Measurements from ENCODE around the gene GTF3C5. TPM values are rescaled to one million over a fixed set of nuclear protein-coding genes. Genes with fewer than 3 reads are reported as not detected.

Gene GTF3C5, protein sequence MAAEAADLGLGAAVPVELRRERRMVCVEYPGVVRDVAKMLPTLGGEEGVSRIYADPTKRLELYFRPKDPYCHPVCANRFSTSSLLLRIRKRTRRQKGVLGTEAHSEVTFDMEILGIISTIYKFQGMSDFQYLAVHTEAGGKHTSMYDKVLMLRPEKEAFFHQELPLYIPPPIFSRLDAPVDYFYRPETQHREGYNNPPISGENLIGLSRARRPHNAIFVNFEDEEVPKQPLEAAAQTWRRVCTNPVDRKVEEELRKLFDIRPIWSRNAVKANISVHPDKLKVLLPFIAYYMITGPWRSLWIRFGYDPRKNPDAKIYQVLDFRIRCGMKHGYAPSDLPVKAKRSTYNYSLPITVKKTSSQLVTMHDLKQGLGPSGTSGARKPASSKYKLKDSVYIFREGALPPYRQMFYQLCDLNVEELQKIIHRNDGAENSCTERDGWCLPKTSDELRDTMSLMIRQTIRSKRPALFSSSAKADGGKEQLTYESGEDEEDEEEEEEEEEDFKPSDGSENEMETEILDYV
- polyA plus RNA-seq (2012; ENCODE audit: insufficient read length, low read depth) = 77.3 TPM

- TF ChIP-seq SIN3A (IDR thresholded peaks at IDR 0.05; ENCODE audit: borderline replicate concordance, insufficient read depth, low read length) (no peak), POLR2AphosphoS5 (IDR thresholded peaks at IDR 0.05; ENCODE audit: low read depth, low read length) (peak; percentile 74), TAF1 (IDR thresholded peaks at IDR 0.05; ENCODE audit: borderline replicate concordance, insufficient read depth, low read length) (peak; percentile 96), FOXP2 (optimal IDR thresholded peaks at IDR 0.05; ENCODE audit: borderline replicate concordance, extremely low read depth, extremely low read length, insufficient read depth) (no peak)
- TF ChIP-seq, protein P1, sequence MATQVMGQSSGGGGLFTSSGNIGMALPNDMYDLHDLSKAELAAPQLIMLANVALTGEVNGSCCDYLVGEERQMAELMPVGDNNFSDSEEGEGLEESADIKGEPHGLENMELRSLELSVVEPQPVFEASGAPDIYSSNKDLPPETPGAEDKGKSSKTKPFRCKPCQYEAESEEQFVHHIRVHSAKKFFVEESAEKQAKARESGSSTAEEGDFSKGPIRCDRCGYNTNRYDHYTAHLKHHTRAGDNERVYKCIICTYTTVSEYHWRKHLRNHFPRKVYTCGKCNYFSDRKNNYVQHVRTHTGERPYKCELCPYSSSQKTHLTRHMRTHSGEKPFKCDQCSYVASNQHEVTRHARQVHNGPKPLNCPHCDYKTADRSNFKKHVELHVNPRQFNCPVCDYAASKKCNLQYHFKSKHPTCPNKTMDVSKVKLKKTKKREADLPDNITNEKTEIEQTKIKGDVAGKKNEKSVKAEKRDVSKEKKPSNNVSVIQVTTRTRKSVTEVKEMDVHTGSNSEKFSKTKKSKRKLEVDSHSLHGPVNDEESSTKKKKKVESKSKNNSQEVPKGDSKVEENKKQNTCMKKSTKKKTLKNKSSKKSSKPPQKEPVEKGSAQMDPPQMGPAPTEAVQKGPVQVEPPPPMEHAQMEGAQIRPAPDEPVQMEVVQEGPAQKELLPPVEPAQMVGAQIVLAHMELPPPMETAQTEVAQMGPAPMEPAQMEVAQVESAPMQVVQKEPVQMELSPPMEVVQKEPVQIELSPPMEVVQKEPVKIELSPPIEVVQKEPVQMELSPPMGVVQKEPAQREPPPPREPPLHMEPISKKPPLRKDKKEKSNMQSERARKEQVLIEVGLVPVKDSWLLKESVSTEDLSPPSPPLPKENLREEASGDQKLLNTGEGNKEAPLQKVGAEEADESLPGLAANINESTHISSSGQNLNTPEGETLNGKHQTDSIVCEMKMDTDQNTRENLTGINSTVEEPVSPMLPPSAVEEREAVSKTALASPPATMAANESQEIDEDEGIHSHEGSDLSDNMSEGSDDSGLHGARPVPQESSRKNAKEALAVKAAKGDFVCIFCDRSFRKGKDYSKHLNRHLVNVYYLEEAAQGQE (IDR thresholded peaks at IDR 0.05; ENCODE audit: insufficient read depth in 1 of 2, low read depth in 2 of 2, low read length in 2 of 2) = peak in 1 of 2 experiments; percentile 11; a peak in 1 of 4 replicates
Observed at GRCh38 chr9:133030317-133031129, at the start of gene GTF3C5. TSS of gene GTF3C5 (plus strand) at chr9:133030997. CDS start at chr9:133031012, 15 bp downstream.

DNA sequence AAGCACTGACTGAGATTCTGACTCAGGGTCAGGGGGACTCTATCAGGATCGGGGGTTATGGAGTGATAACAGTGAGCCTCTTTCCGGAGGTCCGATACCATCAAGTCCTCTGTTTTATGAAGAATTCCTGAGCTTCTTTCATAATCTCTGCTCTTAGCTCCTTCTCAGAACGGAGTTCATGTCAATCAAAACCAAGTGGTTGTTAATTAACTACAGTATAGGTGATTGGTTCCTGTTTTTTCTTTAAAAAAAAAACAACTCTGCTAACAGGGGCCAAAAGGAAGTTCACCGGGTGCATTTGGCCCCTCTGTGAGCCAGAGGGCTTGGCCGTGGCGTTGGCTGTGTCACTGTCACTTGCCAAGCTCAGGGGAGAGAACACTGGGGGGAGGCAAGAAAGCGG lies 48.3 kb upstream of the GTF3C5 start:
- TF ChIP-seq FOXP2 (optimal IDR thresholded peaks at IDR 0.05; ENCODE audit: borderline replicate concordance, extremely low read depth, extremely low read length, insufficient read depth) = no peak
- TF ChIP-seq TAF1 (IDR thresholded peaks at IDR 0.05; ENCODE audit: borderline replicate concordance, insufficient read depth, low read length) = no peak
- TF ChIP-seq, protein P1 (IDR thresholded peaks at IDR 0.05; ENCODE audit: insufficient read depth in 1 of 2, low read depth in 2 of 2, low read length in 2 of 2) = no peak

- TF ChIP-seq FOXP2 (optimal IDR thresholded peaks at IDR 0.05; ENCODE audit: borderline replicate concordance, extremely low read depth, extremely low read length, insufficient read depth) = no peak
- no peak for TF ChIP-seq POLR2AphosphoS5 (IDR thresholded peaks at IDR 0.05; ENCODE audit: low read depth, low read length)
- no peak for TF ChIP-seq TAF1 (IDR thresholded peaks at IDR 0.05; ENCODE audit: borderline replicate concordance, insufficient read depth, low read length)
- no peak for TF ChIP-seq SIN3A (IDR thresholded peaks at IDR 0.05; ENCODE audit: borderline replicate concordance, insufficient read depth, low read length)
- TF ChIP-seq, protein P1 (IDR thresholded peaks at IDR 0.05; ENCODE audit: insufficient read depth in 1 of 2, low read depth in 2 of 2, low read length in 2 of 2) = no peak
Observed at GRCh38 chr9:132983491-132984201, 47.2 kb upstream of the GTF3C5 start.

- TF ChIP-seq SIN3A (IDR thresholded peaks at IDR 0.05; ENCODE audit: borderline replicate concordance, insufficient read depth, low read length) (no peak), TAF1 (IDR thresholded peaks at IDR 0.05; ENCODE audit: borderline replicate concordance, insufficient read depth, low read length) (no peak), POLR2AphosphoS5 (IDR thresholded peaks at IDR 0.05; ENCODE audit: low read depth, low read length) (no peak), FOXP2 (optimal IDR thresholded peaks at IDR 0.05; ENCODE audit: borderline replicate concordance, extremely low read depth, extremely low read length, insufficient read depth) (no peak)
- TF ChIP-seq, protein P1 (IDR thresholded peaks at IDR 0.05; ENCODE audit: insufficient read depth in 1 of 2, low read depth in 2 of 2, low read length in 2 of 2) = no peak
Observed at GRCh38 chr9:132984202-132985070, 46.4 kb upstream of the GTF3C5 start.

Measured in PFSK-1 (cell line).